Activated T-helper 1 cell treated with anti-CD3 and anti-CD28 coated beads, Interleukin-12 subunit alpha, Interleukin-12 subunit beta, Interleukin-2, Interleukin-4 antibody, amounts not matched to agents 30 ng/mL and 10 ng/mL and 1 ng/mL, durations not matched to agents 14 hours and 24 hours and 36 hours (primary cell): ENCODE results near the gene BCR. TPM values are rescaled to one million over a fixed set of nuclear protein-coding genes. Genes with fewer than 3 reads are reported as not detected.

Experiments used
- DNase-seq: peaks from one replicate; pipeline ENCODE4 v3.0.0; 2021; ENCODE audit warnings: low spot score
- H3K27ac Mint-ChIP-seq: one replicate; pipeline ENCODE4 v1.8.0; 2021; ENCODE audit warnings: mild to moderate bottlenecking, mixed read lengths
- H3K27me3 Mint-ChIP-seq: one replicate; pipeline ENCODE4 v1.8.0; 2022; ENCODE audit warnings: mild to moderate bottlenecking, moderate library complexity, mixed read lengths; ENCODE audit not compliant: insufficient read depth
- H3K36me3 Mint-ChIP-seq: one replicate; pipeline ENCODE4 v1.8.0; 2021; ENCODE audit warnings: low read depth, mixed read lengths
- H3K4me1 Mint-ChIP-seq: one replicate; pipeline ENCODE4 v1.8.0; 2021; ENCODE audit warnings: low read depth, mixed read lengths
- H3K4me3 Mint-ChIP-seq: one replicate; pipeline ENCODE4 v1.8.0; 2021; ENCODE audit warnings: mild to moderate bottlenecking, moderate library complexity, mixed read lengths
- H3K9me3 Mint-ChIP-seq: one replicate; pipeline ENCODE4 v1.8.0; 2021; ENCODE audit warnings: mixed read lengths
- intact Hi-C: fragments of 100-400 bp; cut with micrococcal nuclease; formaldehyde crosslinking; loops from one replicate; pipeline ENCODE4 v1.15.1; 2024
- total RNA-seq: library from RNA; stranded (reverse); gene quantifications from 2 replicates; pipeline ENCODE4 v1.2.3, GENCODE V29; 2022

Gene BCR
- total RNA-seq, 1 donor from 2014 or later, result 56.8 TPM

DNA sequence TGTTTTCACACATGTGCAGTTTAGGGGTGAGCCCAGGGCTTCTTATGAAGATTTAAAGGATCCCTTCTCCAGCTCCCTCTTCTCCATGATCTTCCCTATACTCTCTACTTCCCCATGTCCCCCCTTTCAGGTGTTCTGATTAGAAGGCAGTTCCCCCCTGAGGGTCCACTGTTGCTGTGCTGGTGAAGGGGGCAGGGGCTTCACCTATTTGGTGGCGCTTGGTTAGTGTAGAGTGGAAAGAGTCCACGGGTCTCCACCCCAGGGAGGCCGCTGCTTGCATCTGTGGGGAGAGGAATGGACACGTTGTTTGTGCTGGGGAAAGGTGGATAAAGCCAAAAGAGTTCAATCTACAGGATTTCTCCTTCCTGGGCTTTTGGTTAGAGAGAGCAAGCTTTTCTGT lies 49.3 kb downstream of the BCR start:
- Mint-ChIP-seq H3K4me1 (peaks cover 44% of the 10 kb centered on the region), H3K27ac (no peak overlapping the region), H3K9me3 (peaks cover 21% of the 10 kb centered on the region), H3K27me3 (no peaks in the 10 kb centered on the region), H3K36me3 (peaks cover 29% of the 10 kb centered on the region), H3K4me3 (no peak overlapping the region)
- intact Hi-C loops, result no loop called here
- DNase-seq, result no peak

DNA sequence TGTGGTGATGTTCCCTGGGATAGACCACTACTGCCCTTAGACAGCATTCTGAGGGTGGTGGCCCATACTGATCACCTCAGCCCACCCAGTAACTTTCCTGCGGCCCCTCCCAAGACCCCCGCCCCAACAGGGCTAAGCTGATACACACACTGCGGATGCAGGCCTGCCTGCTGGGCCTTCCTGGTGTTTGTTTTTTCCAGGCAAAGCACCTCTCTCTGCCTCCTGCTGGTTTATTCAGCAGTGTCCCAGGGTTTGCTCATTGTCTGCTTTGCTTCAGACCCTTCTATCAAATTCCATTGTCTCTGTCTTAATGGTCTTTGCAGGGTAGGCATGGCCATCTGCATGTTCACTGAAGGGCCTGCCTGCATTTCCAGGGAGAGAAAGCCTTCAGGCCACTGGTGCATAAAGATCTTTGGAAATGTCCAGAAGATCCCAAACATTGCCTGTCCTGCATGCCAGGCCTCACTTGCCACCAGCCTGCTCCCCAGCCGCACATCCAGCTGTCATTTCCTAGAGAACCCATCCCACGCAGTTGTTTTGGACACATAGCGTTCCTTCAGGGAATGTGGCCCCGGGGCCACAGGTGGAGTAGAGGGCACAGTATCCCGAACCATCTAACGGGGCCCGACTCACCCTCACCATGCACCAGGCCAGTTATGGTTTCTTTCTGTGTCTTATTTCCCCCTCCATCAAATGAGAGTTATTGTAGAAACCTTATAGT lies 50.2 kb downstream of the BCR start:
- no peak for DNase-seq
- Mint-ChIP-seq H3K27me3 (no peaks in the 10 kb centered on the region), H3K27ac (no peak overlapping the region), H3K36me3 (peaks cover 29% of the 10 kb centered on the region), H3K4me3 (no peak overlapping the region), H3K4me1 (peaks cover 37% of the 10 kb centered on the region), H3K9me3 (peaks cover 21% of the 10 kb centered on the region)
- intact Hi-C loops, result no loop called here

DNA sequence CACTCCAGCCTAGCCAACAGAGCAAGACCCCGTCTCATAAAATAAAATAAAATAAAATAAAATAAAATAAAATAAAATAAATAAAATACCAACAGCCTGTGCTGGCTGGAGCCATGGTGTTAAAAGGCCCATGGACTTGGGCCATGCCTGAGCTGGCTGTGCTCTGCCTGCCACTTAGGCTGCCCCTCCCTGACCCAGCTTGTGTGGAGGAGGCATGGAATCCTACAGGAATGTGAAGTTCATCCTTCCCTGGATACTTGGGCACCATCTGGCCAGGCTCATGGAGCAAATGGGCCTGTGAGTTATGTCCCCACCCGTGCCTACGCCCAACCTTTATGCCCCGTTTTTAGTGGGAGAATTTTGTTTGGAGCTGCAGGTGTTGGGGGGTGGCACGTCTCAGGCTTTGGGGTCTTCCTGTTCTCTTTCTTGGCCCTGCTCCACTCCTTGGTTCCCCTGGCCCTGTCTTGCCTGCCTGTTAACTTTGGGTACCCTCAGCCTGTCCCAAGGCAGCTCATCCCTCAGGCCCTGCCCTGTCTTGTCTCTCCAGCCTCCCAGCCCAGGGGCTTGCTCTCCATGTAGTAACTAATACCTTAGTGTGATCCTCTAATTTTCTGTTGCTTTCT lies 51.3 kb downstream of the BCR start:
- H3K27me3 Mint-ChIP-seq, result no peaks in the 10 kb centered on the region
- no peak overlapping the region for H3K4me3 Mint-ChIP-seq
- intact Hi-C loops, result no loop called here
- peaks cover 21% of the 10 kb centered on the region for H3K9me3 Mint-ChIP-seq
- DNase-seq, result no peak
- H3K4me1 Mint-ChIP-seq, result peaks cover 37% of the 10 kb centered on the region
- H3K27ac Mint-ChIP-seq, result no peak overlapping the region
- H3K36me3 Mint-ChIP-seq, result peaks cover 28% of the 10 kb centered on the region

DNA sequence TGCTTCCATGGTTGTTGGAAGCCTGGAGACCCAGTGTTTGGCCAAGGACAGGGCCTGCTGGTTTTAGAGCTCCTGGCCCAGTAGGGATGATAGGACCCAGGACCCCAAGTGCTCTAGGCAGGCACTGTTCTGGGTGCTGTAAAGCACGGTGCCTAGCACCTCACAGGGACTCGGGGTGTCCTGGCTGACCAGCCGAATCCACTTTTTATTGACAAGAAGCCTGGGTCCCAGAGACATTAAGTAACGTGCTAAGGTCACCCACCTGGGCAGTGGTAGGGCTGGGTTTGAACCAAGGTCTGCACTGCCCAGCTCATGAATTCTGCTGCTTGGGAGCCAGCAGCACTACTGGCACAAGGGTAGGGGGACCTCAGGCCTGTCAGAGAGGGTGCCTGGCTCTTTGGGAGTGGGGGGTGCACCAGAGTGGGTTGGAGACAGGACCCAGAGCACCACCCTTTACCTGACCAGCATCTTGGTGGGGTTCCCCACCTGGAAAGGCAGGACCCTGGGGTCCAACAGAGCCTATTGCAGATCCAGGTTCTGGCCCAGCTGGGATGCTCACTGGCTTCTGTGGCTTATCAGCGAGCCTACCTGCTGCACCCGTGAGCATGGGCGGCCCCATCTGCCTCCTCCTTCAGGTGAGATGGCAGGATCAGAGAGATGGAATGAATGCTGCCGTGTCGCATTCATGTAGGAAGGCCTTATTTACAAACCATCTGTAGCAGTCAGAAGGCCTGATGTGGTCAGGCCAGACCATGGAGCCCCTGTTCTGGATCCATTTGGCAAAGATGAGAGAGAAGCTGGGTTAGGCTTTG lies 52.0 kb downstream of the BCR start:
- H3K4me1 Mint-ChIP-seq, result peaks cover 37% of the 10 kb centered on the region
- no peak for DNase-seq
- intact Hi-C loops, result no loop called here
- H3K27ac Mint-ChIP-seq, result no peak overlapping the region
- peaks cover 18% of the 10 kb centered on the region for H3K9me3 Mint-ChIP-seq
- H3K36me3 Mint-ChIP-seq, result peaks cover 21% of the 10 kb centered on the region
- H3K27me3 Mint-ChIP-seq, result no peaks in the 10 kb centered on the region
- no peak overlapping the region for H3K4me3 Mint-ChIP-seq

DNA sequence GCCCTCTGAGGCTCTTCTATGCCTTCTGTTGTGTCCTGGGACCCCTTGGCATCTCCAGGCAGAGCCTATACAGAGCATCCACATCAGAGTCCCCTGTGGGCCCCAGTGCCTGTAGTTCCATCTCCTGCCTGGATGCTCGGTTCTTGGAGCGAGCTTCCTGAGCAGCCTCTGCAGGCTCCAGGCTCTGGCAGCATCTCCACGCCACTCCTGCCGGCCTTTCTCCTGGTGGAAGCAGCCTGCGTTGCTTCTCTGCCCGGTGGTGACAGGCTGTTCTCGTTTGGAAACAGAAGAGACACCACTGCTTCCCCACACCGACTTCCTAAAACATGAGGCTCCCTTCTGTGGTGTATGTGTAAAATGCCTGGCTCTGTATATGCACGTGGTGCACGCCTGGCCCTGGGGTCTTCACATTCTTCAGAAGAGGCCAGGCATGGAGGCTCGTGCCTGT lies 52.8 kb downstream of the BCR start:
- no peak overlapping the region for H3K27ac Mint-ChIP-seq
- peaks cover 14% of the 10 kb centered on the region for H3K36me3 Mint-ChIP-seq
- H3K4me3 Mint-ChIP-seq, result no peak overlapping the region

DNA sequence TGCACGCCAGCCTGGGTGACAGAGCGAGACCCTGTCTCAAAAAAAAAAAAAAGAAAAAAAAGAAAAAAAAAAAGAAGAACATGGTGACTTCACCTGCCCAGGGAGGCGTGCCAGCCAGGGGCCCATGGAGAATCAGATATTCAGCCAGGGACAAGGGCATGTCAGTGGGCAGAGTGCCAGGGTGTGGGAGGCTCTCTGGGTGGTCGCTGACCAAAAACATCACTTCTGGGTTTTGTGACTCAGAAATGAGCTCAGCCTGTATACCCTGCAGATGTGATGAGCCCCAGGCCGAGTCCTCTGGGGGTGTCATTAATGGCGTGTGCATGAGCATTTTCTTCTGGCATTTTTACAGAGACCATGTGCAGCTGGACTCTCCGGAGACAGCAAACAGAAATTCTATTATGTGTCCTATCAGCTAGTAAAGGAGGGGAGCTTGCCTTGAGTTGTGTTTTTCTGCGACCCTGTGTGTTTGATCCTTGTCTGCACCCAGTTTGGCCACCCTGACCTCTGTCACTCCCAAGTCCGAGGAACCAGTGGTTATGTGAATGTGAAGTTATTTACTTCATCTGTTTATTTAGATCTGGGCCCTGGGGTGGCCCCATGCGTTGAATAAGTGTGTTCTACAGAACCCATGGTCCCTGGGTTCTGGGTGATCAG lies 53.6 kb downstream of the BCR start:
- H3K4me1 Mint-ChIP-seq, result peaks cover 44% of the 10 kb centered on the region
- no peak overlapping the region for H3K4me3 Mint-ChIP-seq
- no peak overlapping the region for H3K27ac Mint-ChIP-seq

More for the DNA sequence above, 52.8 kb downstream of the BCR start:
- Mint-ChIP-seq H3K27me3 (no peaks in the 10 kb centered on the region), H3K4me1 (peaks cover 39% of the 10 kb centered on the region), H3K9me3 (peaks cover 12% of the 10 kb centered on the region)
- intact Hi-C loops, result no loop called here
- no peak for DNase-seq

DNA sequence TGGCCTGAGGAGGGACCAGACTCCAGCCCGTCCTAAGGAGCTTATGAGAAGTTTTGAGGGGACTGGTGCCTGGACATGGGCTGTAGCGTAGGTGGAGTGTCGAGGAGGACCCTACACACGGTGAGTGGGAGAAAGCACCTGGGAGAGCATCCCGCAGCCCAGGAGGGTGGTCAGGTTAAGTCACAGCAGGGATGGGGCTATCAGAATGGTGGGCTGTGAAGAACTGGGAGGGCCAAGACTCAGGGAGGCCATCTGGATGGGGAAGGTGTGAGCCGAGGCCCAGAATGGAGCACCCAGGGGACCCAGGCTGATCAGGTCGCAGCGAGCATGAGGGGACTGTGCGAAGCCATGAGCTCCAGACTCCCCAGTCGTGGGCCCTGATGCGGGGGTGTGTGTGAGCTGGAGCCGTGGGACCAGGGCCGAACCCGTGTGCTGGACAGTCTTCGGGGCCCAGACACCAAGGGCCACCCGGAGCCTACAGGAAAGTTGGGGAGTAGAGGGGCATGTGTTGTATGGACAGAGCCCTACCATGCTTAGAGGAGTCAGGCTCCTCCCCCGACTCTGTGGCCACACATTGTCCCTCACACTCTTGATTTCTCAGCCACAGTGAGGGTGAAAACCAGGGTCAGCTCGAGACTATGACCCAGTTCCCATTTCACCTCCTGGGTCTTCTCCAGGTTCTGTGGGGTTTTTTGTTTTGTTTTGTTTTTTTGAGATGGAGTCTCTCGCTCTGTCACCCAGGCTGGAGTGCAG lies 54.3 kb downstream of the BCR start:
- Mint-ChIP-seq H3K36me3 (peaks cover 7% of the 10 kb centered on the region), H3K4me1 (peaks cover 44% of the 10 kb centered on the region), H3K27me3 (no peaks in the 10 kb centered on the region), H3K27ac (no peak overlapping the region), H3K9me3 (no peaks in the 10 kb centered on the region), H3K4me3 (no peak overlapping the region)
- DNase-seq, result no peak
- intact Hi-C loops, result no loop called here

More for the DNA sequence above, 53.6 kb downstream of the BCR start:
- H3K36me3 Mint-ChIP-seq, result peaks cover 10% of the 10 kb centered on the region
- DNase-seq, result no peak
- intact Hi-C loops, result no loop called here
- peaks cover 4% of the 10 kb centered on the region for H3K9me3 Mint-ChIP-seq
- no peaks in the 10 kb centered on the region for H3K27me3 Mint-ChIP-seq

DNA sequence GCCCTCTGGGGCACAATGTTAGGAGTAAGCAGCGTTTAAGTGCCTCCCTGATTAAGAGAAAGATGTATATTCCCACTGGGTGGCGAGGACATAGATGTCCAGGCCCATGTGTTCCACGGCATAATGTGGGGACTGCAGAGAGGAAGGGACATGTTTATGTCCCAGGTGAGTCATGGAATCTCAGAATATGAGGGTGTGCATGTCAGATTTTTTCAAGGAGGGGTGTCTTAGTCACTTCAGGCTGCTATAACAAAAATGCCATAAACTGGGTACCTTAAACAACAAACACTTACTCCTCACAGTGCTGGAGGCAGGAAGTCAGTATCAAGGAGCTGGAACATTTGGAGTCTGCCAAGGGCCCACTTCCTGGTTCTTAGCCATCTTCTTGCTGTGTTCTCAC lies 55.1 kb downstream of the BCR start:
- Mint-ChIP-seq H3K4me3 (no peak overlapping the region), H3K27me3 (no peaks in the 10 kb centered on the region), H3K9me3 (no peaks in the 10 kb centered on the region), H3K27ac (no peak overlapping the region), H3K36me3 (peaks cover 2% of the 10 kb centered on the region), H3K4me1 (peaks cover 40% of the 10 kb centered on the region)
- DNase-seq, result no peak
- intact Hi-C loops, result no loop called here

DNA sequence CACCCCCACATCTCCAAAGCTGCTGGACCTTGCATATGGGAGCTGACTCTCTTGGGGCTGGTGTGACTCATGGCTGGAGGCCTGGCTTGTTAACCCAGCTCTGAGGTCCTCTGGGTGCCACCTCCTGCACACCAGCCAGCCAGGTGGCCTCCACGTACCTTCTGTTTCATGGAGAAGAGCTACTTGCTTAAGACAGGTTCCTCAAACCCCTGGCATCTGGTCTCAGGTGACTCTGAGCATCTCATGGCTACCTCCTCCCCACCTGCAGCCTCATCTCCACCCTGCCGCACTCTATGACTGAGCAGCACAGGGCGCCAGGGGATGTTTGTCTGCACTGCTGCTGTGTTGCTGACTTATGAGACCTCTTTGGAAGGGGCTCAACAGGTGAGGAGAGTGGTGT lies 55.7 kb downstream of the BCR start:
- Mint-ChIP-seq H3K27me3 (no peaks in the 10 kb centered on the region), H3K4me1 (peaks cover 46% of the 10 kb centered on the region), H3K9me3 (peaks cover 3% of the 10 kb centered on the region), H3K36me3 (peaks cover 5% of the 10 kb centered on the region), H3K4me3 (no peak overlapping the region), H3K27ac (no peak overlapping the region)
- DNase-seq, result no peak
- intact Hi-C loops, result no loop called here

DNA sequence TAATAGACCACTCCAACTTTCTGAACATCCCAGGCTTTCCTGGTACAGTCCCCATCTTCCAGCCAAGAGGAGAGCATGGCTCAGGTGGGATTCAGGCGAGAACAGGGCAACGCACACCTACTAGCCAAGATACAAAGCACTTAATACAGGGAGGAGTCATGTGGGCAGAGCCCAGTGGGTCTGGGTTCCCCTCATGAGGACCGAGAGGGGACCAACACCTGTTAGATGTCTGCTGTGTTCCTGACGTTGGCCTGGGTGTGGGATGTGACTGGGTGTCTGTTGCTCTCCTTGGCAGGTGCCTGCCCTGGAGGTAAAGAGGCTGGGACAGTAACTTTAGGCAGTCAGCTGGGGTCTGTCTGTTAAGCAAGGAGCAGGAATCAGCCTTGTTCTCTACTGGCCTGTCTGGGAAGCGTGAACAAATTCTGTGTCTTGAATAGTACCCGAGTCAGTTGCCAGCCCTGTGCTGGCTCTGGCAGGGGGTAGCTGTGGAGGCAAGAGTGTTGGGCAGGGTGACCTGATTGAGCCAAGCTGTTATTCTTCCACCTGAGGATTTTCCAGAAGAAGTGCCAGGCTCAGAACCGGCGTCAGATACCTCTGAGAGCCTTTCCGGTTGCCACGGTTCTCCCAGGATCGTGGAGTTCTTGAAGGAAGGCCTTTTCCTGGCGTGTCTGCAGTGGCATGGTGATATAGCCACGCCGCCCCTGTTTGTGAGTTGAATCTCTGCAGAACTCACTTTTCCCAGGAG lies 56.3 kb downstream of the BCR start:
- peaks cover 5% of the 10 kb centered on the region for H3K36me3 Mint-ChIP-seq
- intact Hi-C loops, result no loop called here
- DNase-seq, result no peak
- H3K27ac Mint-ChIP-seq, result no peak overlapping the region
- H3K9me3 Mint-ChIP-seq, result peaks cover 3% of the 10 kb centered on the region
- H3K4me1 Mint-ChIP-seq, result peaks cover 51% of the 10 kb centered on the region
- H3K4me3 Mint-ChIP-seq, result no peak overlapping the region
- no peaks in the 10 kb centered on the region for H3K27me3 Mint-ChIP-seq

DNA sequence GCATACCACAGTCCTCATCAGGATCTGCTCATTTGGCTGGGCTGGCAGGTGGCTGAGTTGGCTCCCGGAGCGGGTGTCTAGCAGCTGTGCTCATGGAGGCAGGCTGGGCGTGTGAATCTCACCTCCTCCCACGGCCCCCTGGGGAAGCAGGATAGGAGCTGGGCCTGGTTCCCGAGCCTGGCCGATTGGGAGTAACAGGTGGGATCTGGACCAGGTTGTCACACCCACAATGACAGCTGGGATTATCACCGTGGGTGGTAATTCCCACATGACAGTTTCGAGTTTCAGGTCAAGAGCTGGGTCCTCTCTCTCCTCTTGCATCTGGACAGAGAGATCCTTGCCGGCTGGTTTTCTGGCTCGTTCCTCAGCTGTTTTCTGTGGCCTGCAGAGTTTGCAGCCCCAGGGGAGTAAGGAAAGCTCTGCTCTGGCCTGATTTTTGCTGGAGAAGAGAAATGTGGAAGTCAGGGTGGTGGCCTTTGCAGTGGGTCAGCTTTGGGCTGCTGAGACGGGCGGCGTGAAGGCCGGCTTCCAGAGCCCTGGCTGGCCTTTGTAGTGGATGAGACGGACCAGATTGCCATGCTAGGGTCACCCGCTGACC lies 57.0 kb downstream of the BCR start:
- intact Hi-C loops, result no loop called here
- peaks cover 5% of the 10 kb centered on the region for H3K36me3 Mint-ChIP-seq
- no peak for DNase-seq
- H3K27ac Mint-ChIP-seq, result peak overlapping the region; percentile 47
- peak overlapping the region; percentile 19 for H3K4me3 Mint-ChIP-seq
- peaks cover 57% of the 10 kb centered on the region for H3K4me1 Mint-ChIP-seq
- H3K27me3 Mint-ChIP-seq, result no peaks in the 10 kb centered on the region
- peaks cover 3% of the 10 kb centered on the region for H3K9me3 Mint-ChIP-seq
